IPS-20b (cell line): ENCODE results near the gene CAVIN2.

Source experiments
- H3K27ac ChIP-seq: one replicate; pipeline ENCODE4 v1.5.1; 2013; ENCODE audit warnings: low read length
- H3K27me3 ChIP-seq: 2 replicates; pipeline ENCODE4 v1.6.1; 2013; ENCODE audit warnings: mild to moderate bottlenecking, low read length, inconsistent platforms; ENCODE audit not compliant: insufficient read depth
- H3K36me3 ChIP-seq: 2 replicates; pipeline ENCODE4 v1.6.1; 2013; ENCODE audit warnings: low read depth, mild to moderate bottlenecking, inconsistent platforms, low read length, moderate library complexity; ENCODE audit not compliant: insufficient read depth
- H3K4me1 ChIP-seq: 2 replicates; pipeline ENCODE4 v1.6.1; 2013; ENCODE audit warnings: mild to moderate bottlenecking, control low read depth, inconsistent platforms, low read length, moderate library complexity; ENCODE audit not compliant: insufficient read depth
- H3K4me3 ChIP-seq: 2 replicates; pipeline ENCODE4 v1.5.1; 2013; ENCODE audit warnings: mild to moderate bottlenecking, low read length, inconsistent platforms
- H3K9ac ChIP-seq: 2 replicates; pipeline ENCODE4 v1.6.1; 2013; ENCODE audit warnings: low read depth, mild to moderate bottlenecking, inconsistent platforms, low read length, moderate library complexity
- H3K9me3 ChIP-seq: 2 replicates; pipeline ENCODE4 v1.6.1; 2013; ENCODE audit warnings: mild to moderate bottlenecking, low read depth, low read length, inconsistent platforms; ENCODE audit not compliant: insufficient read depth

CAVIN2 gene

GRCh38 chr2:191811807-191812602 is 34.9 kb downstream of the CAVIN2 start:
- Histone ChIP-seq H3K9ac (no peak overlapping the region), H3K27me3 (no peaks in the 10 kb centered on the region), H3K27ac (no peak overlapping the region), H3K36me3 (no peaks in the 10 kb centered on the region), H3K9me3 (no peaks in the 10 kb centered on the region), H3K4me1 (no peaks in the 10 kb centered on the region), H3K4me3 (no peak overlapping the region)

GRCh38 chr2:191806396-191806795 is 40.5 kb downstream of the CAVIN2 start:
- Histone ChIP-seq H3K4me3 (no peak overlapping the region), H3K9me3 (no peaks in the 10 kb centered on the region), H3K27ac (no peak overlapping the region), H3K36me3 (no peaks in the 10 kb centered on the region), H3K4me1 (no peaks in the 10 kb centered on the region), H3K9ac (no peak overlapping the region), H3K27me3 (no peaks in the 10 kb centered on the region)

GRCh38 chr2:191804766-191805165 is 42.1 kb downstream of the CAVIN2 start:
- Histone ChIP-seq H3K36me3 (no peaks in the 10 kb centered on the region), H3K4me3 (no peak overlapping the region), H3K27ac (no peak overlapping the region), H3K27me3 (no peaks in the 10 kb centered on the region), H3K4me1 (no peaks in the 10 kb centered on the region), H3K9ac (no peak overlapping the region), H3K9me3 (no peaks in the 10 kb centered on the region)

GRCh38 chr2:191803007-191803406 is 43.9 kb downstream of the CAVIN2 start:
- H3K36me3 ChIP-seq: no peaks in the 10 kb centered on the region
- no peaks in the 10 kb centered on the region for H3K9me3 ChIP-seq
- no peaks in the 10 kb centered on the region for H3K27me3 ChIP-seq
- no peak overlapping the region for H3K9ac ChIP-seq
- no peak overlapping the region for H3K4me3 ChIP-seq
- H3K27ac ChIP-seq: no peak overlapping the region
- no peaks in the 10 kb centered on the region for H3K4me1 ChIP-seq

- no peaks in the 10 kb centered on the region for H3K9me3 ChIP-seq
- H3K27me3 ChIP-seq: no peaks in the 10 kb centered on the region
- H3K4me3 ChIP-seq: no peak overlapping the region
- no peaks in the 10 kb centered on the region for H3K36me3 ChIP-seq
- no peak overlapping the region for H3K9ac ChIP-seq
- H3K4me1 ChIP-seq: no peaks in the 10 kb centered on the region
- no peak overlapping the region for H3K27ac ChIP-seq
Measured at GRCh38 chr2:191802180-191802579, 44.7 kb downstream of the CAVIN2 start.

GRCh38 chr2:191800874-191801273 is 46.0 kb downstream of the CAVIN2 start:
- Histone ChIP-seq H3K36me3 (no peaks in the 10 kb centered on the region), H3K4me3 (no peak overlapping the region), H3K9ac (no peak overlapping the region)

GRCh38 chr2:191799526-191799925 is 47.4 kb downstream of the CAVIN2 start:
- Histone ChIP-seq H3K4me1 (no peaks in the 10 kb centered on the region), H3K27ac (no peak overlapping the region), H3K36me3 (no peaks in the 10 kb centered on the region), H3K27me3 (no peaks in the 10 kb centered on the region), H3K9me3 (no peaks in the 10 kb centered on the region), H3K4me3 (no peak overlapping the region), H3K9ac (no peak overlapping the region)

More at GRCh38 chr2:191800874-191801273, 46.0 kb downstream of the CAVIN2 start:
- Histone ChIP-seq H3K27me3 (no peaks in the 10 kb centered on the region), H3K27ac (no peak overlapping the region), H3K4me1 (no peaks in the 10 kb centered on the region), H3K9me3 (no peaks in the 10 kb centered on the region)

- no peak overlapping the region for H3K27ac ChIP-seq
Measured at GRCh38 chr2:191797942-191798876, 48.7 kb downstream of the CAVIN2 start.

GRCh38 chr2:191797500-191797899 is 49.4 kb downstream of the CAVIN2 start:
- no peak overlapping the region for H3K4me3 ChIP-seq
- H3K36me3 ChIP-seq: no peaks in the 10 kb centered on the region
- H3K4me1 ChIP-seq: no peaks in the 10 kb centered on the region
- H3K27me3 ChIP-seq: no peaks in the 10 kb centered on the region
- no peaks in the 10 kb centered on the region for H3K9me3 ChIP-seq
- H3K27ac ChIP-seq: no peak overlapping the region
- H3K9ac ChIP-seq: no peak overlapping the region

More at GRCh38 chr2:191797942-191798876, 48.7 kb downstream of the CAVIN2 start:
- H3K27me3 ChIP-seq: no peaks in the 10 kb centered on the region
- no peak overlapping the region for H3K9ac ChIP-seq
- no peaks in the 10 kb centered on the region for H3K9me3 ChIP-seq
- H3K4me3 ChIP-seq: no peak overlapping the region
- no peaks in the 10 kb centered on the region for H3K36me3 ChIP-seq
- no peaks in the 10 kb centered on the region for H3K4me1 ChIP-seq

- Histone ChIP-seq H3K27me3 (no peaks in the 10 kb centered on the region), H3K4me1 (no peaks in the 10 kb centered on the region), H3K9me3 (no peaks in the 10 kb centered on the region), H3K36me3 (no peaks in the 10 kb centered on the region), H3K4me3 (no peak overlapping the region), H3K27ac (no peak overlapping the region), H3K9ac (no peak overlapping the region)
Measured at GRCh38 chr2:191795715-191796114, 51.2 kb downstream of the CAVIN2 start.

GRCh38 chr2:191791953-191792560 is 54.8 kb downstream of the CAVIN2 start:
- no peaks in the 10 kb centered on the region for H3K27me3 ChIP-seq
- H3K9me3 ChIP-seq: no peaks in the 10 kb centered on the region
- no peak overlapping the region for H3K27ac ChIP-seq
- H3K36me3 ChIP-seq: no peaks in the 10 kb centered on the region
- H3K9ac ChIP-seq: no peak overlapping the region
- H3K4me1 ChIP-seq: no peaks in the 10 kb centered on the region
- H3K4me3 ChIP-seq: no peak overlapping the region
